Measurements from ENCODE around the gene TMA16.

GRCh38 chr4:163528653-163529052 lies 34.2 kb downstream of the TMA16 start:
- no peak for TF ChIP-seq CTCF (IDR thresholded peaks at IDR 0.05)
- TF ChIP-seq EZH2 (IDR thresholded peaks at IDR 0.05; ENCODE audit: borderline replicate concordance, insufficient read depth, low read depth, low read length, poor library complexity, severe bottlenecking) = no peak
